K562 (cell line): ENCODE results near the gene CIAO1. TPM values are rescaled to one million over a fixed set of nuclear protein-coding genes. Genes with fewer than 3 reads are reported as not detected.

Source experiments
- CREBBP ChIP-seq: IDR thresholded peaks from one replicate; pipeline ENCODE4 v1.6.1; 2012; ENCODE audit warnings: low read depth, mild to moderate bottlenecking, control low read depth, inconsistent platforms, low read length
- CTCF ChIP-seq, 3 experiments: IDR thresholded peaks in 2 of 3; conservative IDR thresholded peaks in 1 of 3; 2 replicates each; pipeline ENCODE4 v1.5.1; 2011 to 2012; ENCODE audit warnings: low read length in 3 of 3, mild to moderate bottlenecking in 3 of 3, control low read depth in 2 of 3, improper control_type of control experiment in 1 of 3, inconsistent platforms in 1 of 3, low read depth in 1 of 3, mixed read lengths in 1 of 3, moderate library complexity in 1 of 3; ENCODE audit not compliant: insufficient read depth in 2 of 3
- CXXC5 ChIP-seq: fragments of 250-450 bp; sonication (Bioruptor Pico); IDR thresholded peaks from 2 replicates; pipeline ENCODE4 v1.8.0; 2022; ENCODE audit warnings: inconsistent platforms, mild to moderate bottlenecking, moderate library complexity
- HDAC1 ChIP-seq, 2 experiments: fragments of 450-650 bp; IDR thresholded peaks; 2 replicates each; pipeline ENCODE4 v1.6.1; 2016 to 2017; ENCODE audit warnings: inconsistent platforms in 1 of 2, mild to moderate bottlenecking in 1 of 2, moderate library complexity in 1 of 2
- SIN3A ChIP-seq, 2 experiments: fragments of 150-350 bp in 1 of 2; IDR thresholded peaks; 2 replicates each; pipeline ENCODE4 v1.6.1; 2011 to 2016; ENCODE audit warnings: borderline replicate concordance in 2 of 2, low read depth in 2 of 2, low read length in 2 of 2, mild to moderate bottlenecking in 2 of 2, moderate library complexity in 2 of 2; ENCODE audit not compliant: control insufficient read depth in 1 of 2
- SIN3B ChIP-seq: fragments of 450-650 bp; IDR thresholded peaks from 2 replicates; pipeline ENCODE4 v1.6.1; 2017; ENCODE audit warnings: low read depth, mild to moderate bottlenecking, moderate library complexity
- SMAD1 ChIP-seq: fragments of 150-350 bp; IDR thresholded peaks from 2 replicates; pipeline ENCODE4 v1.6.1; 2014; ENCODE audit warnings: low read length, low read depth; ENCODE audit not compliant: partially characterized antibody
- TOE1 ChIP-seq, 2 experiments: fragments of 450-650 bp in 1 of 2; sonication (generic) in 1 of 2; formaldehyde crosslinking in 1 of 2; IDR thresholded peaks; 2 replicates each; pipeline versions ENCODE4 v1.7.1 to v1.8.0; 2016 to 2022; ENCODE audit warnings: borderline replicate concordance in 2 of 2, mild to moderate bottlenecking in 2 of 2, antibody characterized with exemption in 1 of 2, inconsistent platforms in 1 of 2, low read depth in 1 of 2, missing genetic modification reagents in 1 of 2, moderate library complexity in 1 of 2
- UBTF ChIP-seq, 2 experiments: IDR thresholded peaks; 2 replicates each; pipeline ENCODE4 v1.6.1; 2012; ENCODE audit warnings: improper control_type of control experiment in 2 of 2, low read depth in 2 of 2, low read length in 2 of 2, borderline replicate concordance in 1 of 2
- ZBTB7A ChIP-seq: IDR thresholded peaks from 2 replicates; pipeline ENCODE4 v1.6.1; 2011; ENCODE audit warnings: low read depth, mild to moderate bottlenecking, low read length, moderate library complexity, borderline replicate concordance; ENCODE audit not compliant: control insufficient read depth
- ZEB2 ChIP-seq: fragments of 450-650 bp; IDR thresholded peaks from 2 replicates; pipeline ENCODE4 v1.6.1; 2016
- ZNF407 ChIP-seq: fragments of 450-650 bp; IDR thresholded peaks from 2 replicates; pipeline ENCODE4 v1.6.1; 2016; ENCODE audit warnings: low read depth
- polyA plus RNA-seq, 8 experiments: library from polyadenylated mRNA; depleted of rRNA in 4 of 8; stranded (reverse) in 5 of 8; unstranded in 3 of 8; fragments of >200 nt; fragmentation: Nextera tagmentation in 2 of 8; fragmentation: Illumina TruSeq in 1 of 8; extraction: Ambion mirVana in 2 of 8; extraction: Trizol in 1 of 8; gene quantifications; 2 replicates each; pipeline versions ENCODE4 v1.2.1 to v1.2.3, GENCODE V29; 2011 to 2014; ENCODE audit warnings: inconsistent platforms in 1 of 8, missing spikeins in 1 of 8
- total RNA-seq, 7 experiments: library from RNA; depleted of rRNA in 6 of 7; stranded (reverse); fragments of >200 nt in 6 of 7; fragmentation: Illumina TruSeq in 2 of 7; extraction: Trizol in 2 of 7; gene quantifications; 2 replicates each; pipeline versions ENCODE4 v1.2.1 to v1.2.3, GENCODE V29; 2011 to 2021; ENCODE audit warnings: low replicate concordance in 1 of 7

CIAO1 gene
- total and polyA plus RNA-seq, 9 of the 15 experiments (the other 6 are each of a cell fraction or from before 2014, with no cell fraction given), result 11.4 to 156 (median 92.8) TPM

- TF ChIP-seq CTCF (IDR thresholded peaks at IDR 0.05 in 2 of 3, conservative IDR thresholded peaks at IDR 0.05 in 1 of 3; ENCODE audit: insufficient read depth in 2 of 3, low read depth in 1 of 3, low read length in 3 of 3) (0 out of 6 replicates have a peak, but pooled peaks of 1 of the 3 experiments have one; percentile 2), SIN3B (0 out of 2 replicates have a peak, but pooled peaks have one; percentile 26), UBTF (IDR thresholded peaks at IDR 0.05; ENCODE audit: borderline replicate concordance in 1 of 2, low read depth in 2 of 2, low read length in 2 of 2) (peak in 1 of 2 experiments; percentile 68; a peak in 1 of 4 replicates), ZBTB7A (peak; percentile 45; the same call in 1 of the 2 replicates), TOE1 (IDR thresholded peaks at IDR 0.05; ENCODE audit: borderline replicate concordance) (0 out of 2 replicates have a peak, but pooled peaks have one; percentile 69), TOE1 (CRISPR knock-in tag; IDR thresholded peaks at IDR 0.05; ENCODE audit: borderline replicate concordance, low read depth) (no peak), HDAC1 (IDR thresholded peaks at IDR 0.05) (peak in 1 of 2 experiments; percentile 32; a peak in 1 of 4 replicates), CREBBP (no peak), CXXC5 (CRISPR knock-in tag) (no peak), SMAD1 (peak; percentile 10), SIN3A (IDR thresholded peaks at IDR 0.05; ENCODE audit: borderline replicate concordance in 2 of 2, control insufficient read depth in 1 of 2, low read depth in 2 of 2, low read length in 2 of 2) (peak in 1 of 2 experiments; percentile 15; a peak in 1 of 4 replicates), ZNF407 (no peak), ZEB2 (0 out of 2 replicates have a peak, but pooled peaks have one; percentile 9)
Measured at GRCh38 chr2:96265349-96265839, 631 bp upstream of the CIAO1 start (continued).
